PC-3 (cell line): ENCODE results near the gene PRKCSH.

Experiments used
- CTCF ChIP-seq: fragments of 300-600 bp; sonication (generic); conservative IDR thresholded peaks from 2 replicates; pipeline ENCODE4 v1.5.1; 2017; ENCODE audit warnings: antibody characterized with exemption, low read depth, mild to moderate bottlenecking, low read length
- EZH2 ChIP-seq: fragments of 300-600 bp; sonication (generic); IDR thresholded peaks from one replicate; pipeline ENCODE4 v1.6.1; 2017; ENCODE audit warnings: antibody characterized with exemption, mild to moderate bottlenecking, low read length; ENCODE audit not compliant: unreplicated experiment
- EZH2phosphoT487 ChIP-seq: fragments of 300-600 bp; sonication (generic); IDR thresholded peaks from 2 replicates; pipeline ENCODE4 v1.6.1; 2018; ENCODE audit warnings: mild to moderate bottlenecking, antibody characterized with exemption, low read length, borderline replicate concordance

DNA sequence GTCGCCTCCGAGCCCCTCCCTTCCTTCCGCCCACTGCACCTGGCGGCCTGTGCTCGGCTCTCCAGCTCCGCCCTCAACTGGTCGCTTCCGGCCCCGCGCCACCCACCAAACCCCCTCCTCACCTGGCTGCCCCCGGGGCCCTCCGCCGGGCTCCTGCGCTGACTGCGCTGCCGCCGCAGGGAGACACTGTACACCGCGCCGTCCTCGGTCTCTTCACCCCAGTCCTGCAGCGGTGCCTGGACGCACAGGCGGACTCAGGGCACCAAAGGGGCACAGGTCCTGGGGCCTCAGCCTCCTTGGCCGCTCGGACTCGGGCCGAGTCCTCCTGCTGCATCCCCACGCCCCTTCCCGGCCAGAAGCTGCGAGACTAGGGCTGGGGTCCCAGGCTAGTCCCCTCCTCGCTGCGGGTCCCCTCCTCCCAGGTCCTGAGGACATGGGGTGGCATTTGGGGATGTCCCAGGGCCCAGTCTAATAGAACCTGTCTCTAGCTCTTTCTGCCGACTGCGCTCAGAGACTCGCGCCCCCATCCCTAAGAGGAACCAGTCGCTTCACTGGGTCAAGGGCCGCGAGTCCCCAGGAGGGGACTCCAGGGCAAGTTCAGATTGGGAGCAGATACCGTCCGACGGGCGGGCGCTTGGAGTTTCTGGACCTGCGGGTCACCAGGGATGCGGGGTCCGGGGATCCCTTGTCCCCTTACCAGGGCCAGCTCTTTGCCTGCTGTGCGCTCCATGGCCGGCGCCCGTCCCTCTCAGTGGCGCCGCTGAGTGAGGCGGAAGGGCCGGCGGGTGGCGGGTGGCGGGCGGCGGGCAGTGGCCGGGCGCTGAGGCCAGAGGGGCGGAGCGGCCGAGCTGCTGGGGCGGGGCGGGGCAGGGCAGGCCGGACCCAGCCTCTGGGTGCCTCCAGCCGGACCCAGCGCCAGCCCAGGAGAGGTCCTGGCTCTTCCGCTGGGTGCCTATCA, 16.6 kb upstream of the PRKCSH start, which contains the start of gene RGL3:
- no peak for TF ChIP-seq CTCF
- TF ChIP-seq EZH2phosphoT487 = no peak
- no peak for TF ChIP-seq EZH2
